Ascending aorta (tissue), 2 donors: ENCODE measurements around the gene SLC25A34. TPM values are rescaled to one million over a fixed set of nuclear protein-coding genes. Genes with fewer than 3 reads are reported as not detected.

Experiments used
- DNase-seq, 2 donors: peaks; one replicate each; pipeline ENCODE4 v3.0.0-alpha.2; 2019; ENCODE audit warnings: low spot score in 2 of 2
- H3K27ac ChIP-seq, 2 donors: fragments of 200-600 bp; sonication (generic); one replicate each; pipeline ENCODE4 v1.5.1; 2016 to 2017; ENCODE audit warnings: mild to moderate bottlenecking in 1 of 2
- H3K27me3 ChIP-seq: fragments of 200-600 bp; sonication (generic); one replicate; pipeline ENCODE4 v1.5.1; 2017
- H3K36me3 ChIP-seq, 2 donors: fragments of 200-600 bp; sonication (generic); one replicate each; pipeline ENCODE4 v1.5.1; 2016
- H3K4me1 ChIP-seq, 2 donors: fragments of 200-600 bp; sonication (generic); one replicate each; pipeline ENCODE4 v1.5.1; 2016 to 2017; ENCODE audit warnings: mild to moderate bottlenecking in 1 of 2
- H3K4me3 ChIP-seq, 2 donors: fragments of 200-600 bp; sonication (generic); one replicate each; pipeline ENCODE4 v1.5.1; 2016 to 2017; ENCODE audit warnings: mild to moderate bottlenecking in 1 of 2
- H3K9me3 ChIP-seq, 2 donors: fragments of 200-600 bp; sonication (generic); one replicate each; pipeline ENCODE4 v1.5.1; 2016
- CTCF ChIP-seq, 3 experiments: fragments of 200-600 bp in 2 of 3; fragments of 450-650 bp in 1 of 3; sonication (generic) in 2 of 3; IDR thresholded peaks; one replicate each; pipeline ENCODE4 v1.5.1; 2016 to 2019; ENCODE audit warnings: antibody characterized with exemption in 3 of 3, mild to moderate bottlenecking in 1 of 3, moderate library complexity in 1 of 3
- intact Hi-C: fragments of 100-400 bp; cut with DNase I; formaldehyde crosslinking; loops from one replicate; pipeline ENCODE4 v1.15.1; 2023
- total RNA-seq: library from RNA; depleted of rRNA; stranded (reverse); fragments of >200 nt; gene quantifications from one replicate; pipeline ENCODE4 v1.1.0, GENCODE V29; 2016

The SLC25A34 gene
- total RNA-seq, 1 donor from 2014 or later = 5.7 TPM

- Histone ChIP-seq H3K9me3 (no peaks in the 10 kb centered on the region), H3K36me3 (peaks cover 23 to 39% of the 10 kb centered on the region in 2 donors), H3K4me1 (peaks cover 17 to 48% of the 10 kb centered on the region in 2 donors), H3K27ac (peak overlapping the region; percentile 93 to 96), H3K27me3 (no peaks in the 10 kb centered on the region), H3K4me3 (peak overlapping the region; percentile 86 to 89)
- DNase-seq = no peak
- no peak for TF ChIP-seq CTCF (IDR thresholded peaks at IDR 0.05)
- intact Hi-C loops = no loop called here
These were observed 25.5 kb downstream of the SLC25A34 start for GRCh38 chr1:15761366-15762128.

GRCh38 chr1:15762546-15762945 lies 26.5 kb downstream of the SLC25A34 start:
- TF ChIP-seq CTCF (IDR thresholded peaks at IDR 0.05) = no peak
- no peak for DNase-seq
- Histone ChIP-seq H3K27me3 (no peaks in the 10 kb centered on the region), H3K27ac (peak overlapping the region; percentile 93 to 96), H3K36me3 (peaks cover 33 to 49% of the 10 kb centered on the region in 2 donors), H3K4me3 (peak overlapping the region; percentile 6 to 89), H3K9me3 (no peaks in the 10 kb centered on the region), H3K4me1 (peaks cover 12 to 40% of the 10 kb centered on the region in 2 donors)
- intact Hi-C loops = no loop called here

DNA sequence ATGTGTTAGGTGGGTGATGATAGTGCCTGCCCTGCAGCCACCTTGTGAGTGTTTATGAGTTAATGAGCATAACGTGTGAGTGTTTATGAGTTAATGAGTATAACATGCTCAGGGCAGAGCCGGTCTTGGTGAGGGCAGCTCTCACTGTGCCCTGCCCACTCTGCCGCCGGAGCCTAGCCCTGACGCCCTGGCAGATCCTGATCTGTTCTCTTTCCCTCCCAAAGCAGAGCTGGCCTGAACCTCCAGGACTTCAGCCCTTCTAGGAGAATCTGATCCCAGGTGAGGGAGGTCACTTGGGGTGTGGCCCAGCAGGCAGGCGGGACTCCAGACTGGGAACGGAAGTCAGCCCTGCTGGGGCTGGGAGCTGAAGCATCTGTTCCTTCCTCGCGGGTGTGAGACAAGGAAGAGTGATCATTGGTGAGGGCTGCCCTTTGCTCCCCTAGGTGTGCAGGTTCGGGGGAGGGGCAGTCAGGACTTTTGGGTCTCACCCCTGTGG lies 28.3 kb downstream of the SLC25A34 start:
- H3K9me3 ChIP-seq = no peaks in the 10 kb centered on the region
- peaks cover 12 to 40% of the 10 kb centered on the region in 2 donors for H3K4me1 ChIP-seq
- DNase-seq = no peak
- peak overlapping the region; percentile 93 to 96 for H3K27ac ChIP-seq
- H3K36me3 ChIP-seq = peaks cover 51 to 59% of the 10 kb centered on the region in 2 donors
- no peaks in the 10 kb centered on the region for H3K27me3 ChIP-seq
- intact Hi-C loops = loop anchor here (2.0 kb wide), 1 partner anchor 14 kb away; no protein-coding TSS in a partner anchor
- H3K4me3 ChIP-seq = peak overlapping the region in 1 of 2 donors; percentile 89
- TF ChIP-seq CTCF (IDR thresholded peaks at IDR 0.05) = no peak

DNA sequence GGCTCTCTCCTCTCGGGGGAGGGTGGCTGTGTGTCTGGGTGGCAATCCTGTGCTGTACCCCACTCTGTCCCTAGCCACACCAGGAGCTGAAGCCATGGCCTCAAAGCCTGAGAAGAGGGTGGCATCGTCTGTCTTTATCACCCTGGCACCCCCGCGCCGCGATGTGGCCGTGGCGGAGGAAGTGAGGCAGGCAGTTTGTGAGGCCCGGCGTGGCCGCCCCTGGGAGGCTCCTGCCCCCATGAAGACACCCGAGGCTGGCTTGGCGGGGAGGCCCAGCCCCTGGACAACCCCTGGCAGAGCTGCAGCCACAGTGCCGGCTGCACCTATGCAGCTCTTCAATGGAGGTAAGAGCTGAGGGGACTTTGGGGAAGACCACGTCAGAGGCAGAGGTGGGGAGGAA lies 28.8 kb downstream of the SLC25A34 start:
- DNase-seq = no peak
- no peak for TF ChIP-seq CTCF (IDR thresholded peaks at IDR 0.05)
- Histone ChIP-seq H3K4me3 (peak overlapping the region in 1 of 2 donors; percentile 89), H3K36me3 (peaks cover 57 to 65% of the 10 kb centered on the region in 2 donors), H3K4me1 (peaks cover 12 to 40% of the 10 kb centered on the region in 2 donors), H3K27ac (peak overlapping the region; percentile 93 to 96), H3K27me3 (no peaks in the 10 kb centered on the region), H3K9me3 (no peaks in the 10 kb centered on the region)
- intact Hi-C loops = loop anchor here (2.0 kb wide), 1 partner anchor 14 kb away; no protein-coding TSS in a partner anchor

- Histone ChIP-seq H3K36me3 (peaks cover 64 to 72% of the 10 kb centered on the region in 2 donors), H3K4me3 (peak overlapping the region in 1 of 2 donors; percentile 89), H3K27ac (peak overlapping the region; percentile 93 to 96), H3K27me3 (no peaks in the 10 kb centered on the region), H3K4me1 (peaks cover 12 to 40% of the 10 kb centered on the region in 2 donors), H3K9me3 (no peaks in the 10 kb centered on the region)
- peak in 1 of 2 donors; percentile 79 for DNase-seq
- no peak for TF ChIP-seq CTCF (IDR thresholded peaks at IDR 0.05)
- intact Hi-C loops = loop anchor here (2.0 kb wide), 1 partner anchor 13 kb away; no protein-coding TSS in a partner anchor
These were observed 29.6 kb downstream of the SLC25A34 start for GRCh38 chr1:15765495-15766194.
